Tibial nerve (tissue), 4 donors: Measurements from ENCODE around the gene ROR1.

Experiments
- EP300 ChIP-seq, 2 donors: sonication (generic); formaldehyde crosslinking; IDR thresholded peaks; one replicate each; pipeline ENCODE4 v1.6.1; 2017; ENCODE audit warnings: antibody characterized with exemption in 2 of 2, mild to moderate bottlenecking in 1 of 2
- POLR2A ChIP-seq, 2 donors: fragments of 450-650 bp; IDR thresholded peaks; one replicate each; pipeline ENCODE4 v1.6.1; 2017; ENCODE audit warnings: antibody characterized with exemption in 2 of 2, mild to moderate bottlenecking in 2 of 2, moderate library complexity in 2 of 2
- TF ChIP-seq, protein P1 (sequence below), 5 experiments: fragments of 200-600 bp in 3 of 5; fragments of 450-650 bp in 2 of 5; sonication (generic) in 3 of 5; IDR thresholded peaks; one replicate each; pipeline ENCODE4 v1.5.1; 2016 to 2019; ENCODE audit warnings: antibody characterized with exemption in 5 of 5, mild to moderate bottlenecking in 3 of 5, moderate library complexity in 2 of 5

DNA sequence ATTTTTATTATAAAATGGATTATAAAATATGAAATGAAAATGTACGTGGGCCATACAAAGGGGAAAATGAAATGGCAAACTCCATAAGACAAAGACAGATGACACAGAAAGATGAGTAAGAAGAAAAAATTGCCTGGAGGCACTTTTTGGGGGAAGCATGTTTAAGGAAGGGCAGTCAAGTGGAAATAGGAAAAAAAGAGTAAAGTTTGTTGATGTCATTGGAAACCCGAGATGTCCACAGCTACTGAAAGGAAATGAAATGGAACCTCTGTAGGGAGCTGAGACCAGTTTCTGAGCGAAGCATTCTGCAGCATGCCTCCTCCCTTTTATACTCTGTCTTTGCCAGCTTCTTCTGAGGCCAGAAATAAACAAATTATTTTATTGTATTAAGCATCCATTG lies 226.2 kb downstream of the ROR1 start:
- TF ChIP-seq, protein P1, sequence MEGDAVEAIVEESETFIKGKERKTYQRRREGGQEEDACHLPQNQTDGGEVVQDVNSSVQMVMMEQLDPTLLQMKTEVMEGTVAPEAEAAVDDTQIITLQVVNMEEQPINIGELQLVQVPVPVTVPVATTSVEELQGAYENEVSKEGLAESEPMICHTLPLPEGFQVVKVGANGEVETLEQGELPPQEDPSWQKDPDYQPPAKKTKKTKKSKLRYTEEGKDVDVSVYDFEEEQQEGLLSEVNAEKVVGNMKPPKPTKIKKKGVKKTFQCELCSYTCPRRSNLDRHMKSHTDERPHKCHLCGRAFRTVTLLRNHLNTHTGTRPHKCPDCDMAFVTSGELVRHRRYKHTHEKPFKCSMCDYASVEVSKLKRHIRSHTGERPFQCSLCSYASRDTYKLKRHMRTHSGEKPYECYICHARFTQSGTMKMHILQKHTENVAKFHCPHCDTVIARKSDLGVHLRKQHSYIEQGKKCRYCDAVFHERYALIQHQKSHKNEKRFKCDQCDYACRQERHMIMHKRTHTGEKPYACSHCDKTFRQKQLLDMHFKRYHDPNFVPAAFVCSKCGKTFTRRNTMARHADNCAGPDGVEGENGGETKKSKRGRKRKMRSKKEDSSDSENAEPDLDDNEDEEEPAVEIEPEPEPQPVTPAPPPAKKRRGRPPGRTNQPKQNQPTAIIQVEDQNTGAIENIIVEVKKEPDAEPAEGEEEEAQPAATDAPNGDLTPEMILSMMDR (IDR thresholded peaks at IDR 0.05) = no peak
- TF ChIP-seq EP300 (IDR thresholded peaks at IDR 0.05) (no peak), POLR2A (IDR thresholded peaks at IDR 0.05) (no peak)
